Lung (tissue), 12 donors: ENCODE results near the gene CHL1. TPM values are rescaled to one million over a fixed set of nuclear protein-coding genes. Genes with fewer than 3 reads are reported as not detected.

Experiments
- ATAC-seq: fragments of 200-7000 bp; cut with Tn5 transposase; one replicate; pipeline ENCODE4 v1.9.1; 2020; ENCODE audit warnings: moderate number of reproducible peaks; ENCODE audit not compliant: insufficient read depth, low FRiP score
- DNase-seq, 3 donors: peaks; one replicate each; pipeline ENCODE4 v3.0.0-alpha.2; 2013 to 2017
- H3K27ac ChIP-seq, 2 donors: one replicate each; pipeline ENCODE4 v1.5.1; 2013; ENCODE audit warnings: mild to moderate bottlenecking in 2 of 2, moderate library complexity in 2 of 2, control low read depth in 1 of 2, inconsistent platforms in 1 of 2, low read depth in 1 of 2, low read length in 1 of 2
- H3K27me3 ChIP-seq, 3 donors: one replicate each; pipeline ENCODE4 v1.5.1; 2013; ENCODE audit warnings: low read length in 2 of 3; ENCODE audit not compliant: control insufficient read depth in 3 of 3, insufficient read depth in 3 of 3
- H3K36me3 ChIP-seq, 4 donors: one replicate each; pipeline ENCODE4 v1.5.1; 2013; ENCODE audit warnings: low read length in 4 of 4, mild to moderate bottlenecking in 1 of 4, moderate library complexity in 1 of 4; ENCODE audit not compliant: control insufficient read depth in 4 of 4, insufficient read depth in 4 of 4
- H3K4me1 ChIP-seq, 5 donors: one replicate each; pipeline ENCODE4 v1.5.1; 2013; ENCODE audit warnings: low read length in 5 of 5, mild to moderate bottlenecking in 2 of 5, moderate library complexity in 1 of 5; ENCODE audit not compliant: control insufficient read depth in 5 of 5, insufficient read depth in 5 of 5
- H3K4me3 ChIP-seq: one replicate; pipeline ENCODE4 v1.5.1; 2013; ENCODE audit warnings: mild to moderate bottlenecking, control low read depth, moderate library complexity
- H3K9ac ChIP-seq, 2 donors: one replicate each; pipeline ENCODE4 v1.5.1; 2013; ENCODE audit warnings: low read length in 2 of 2, control low read depth in 1 of 2; ENCODE audit not compliant: insufficient read depth in 1 of 2
- H3K9me3 ChIP-seq, 4 donors: one replicate each; pipeline ENCODE4 v1.5.1; 2013; ENCODE audit warnings: low read length in 3 of 4, mild to moderate bottlenecking in 1 of 4, moderate library complexity in 1 of 4; ENCODE audit not compliant: control insufficient read depth in 4 of 4, insufficient read depth in 3 of 4
- WGBS, 2 donors: extraction: QIAGEN DNeasy Blood & Tissue Kit; methylation state at CpG; one replicate each; pipeline ENCODE4 v1.1.7; 2013; 5-methylcytosine and 5-hydroxymethylcytosine counted together
- polyA plus RNA-seq, 2 donors: library from polyadenylated mRNA; stranded (reverse); fragments of 200-250 nt; gene quantifications; one replicate each; pipeline ENCODE4 v1.2.1, GENCODE V29; 2013
- total RNA-seq, 2 donors: library from RNA; depleted of rRNA in 1 of 2; stranded (reverse); fragments of >200 nt in 1 of 2; gene quantifications; one replicate each; pipeline ENCODE4 v1.2.1, GENCODE V29; 2014 to 2021
- TF ChIP-seq, protein P1 (sequence below): IDR thresholded peaks from 2 replicates; pipeline ENCODE4 v1.5.1; 2012; ENCODE audit warnings: mild to moderate bottlenecking; ENCODE audit errors: control extremely low read depth, extremely low read depth
- donor health status: control.
- donor health status: control.
- donor health status: Bipolar disorder and iron deficiency.
- donor health status: healthy.
- donor health status: DM: yes; HTN: yes; CAD: no.

Gene CHL1
- total and polyA plus RNA-seq, 4 donors: 1.1 to 11.5 (median 8.1) TPM

DNA sequence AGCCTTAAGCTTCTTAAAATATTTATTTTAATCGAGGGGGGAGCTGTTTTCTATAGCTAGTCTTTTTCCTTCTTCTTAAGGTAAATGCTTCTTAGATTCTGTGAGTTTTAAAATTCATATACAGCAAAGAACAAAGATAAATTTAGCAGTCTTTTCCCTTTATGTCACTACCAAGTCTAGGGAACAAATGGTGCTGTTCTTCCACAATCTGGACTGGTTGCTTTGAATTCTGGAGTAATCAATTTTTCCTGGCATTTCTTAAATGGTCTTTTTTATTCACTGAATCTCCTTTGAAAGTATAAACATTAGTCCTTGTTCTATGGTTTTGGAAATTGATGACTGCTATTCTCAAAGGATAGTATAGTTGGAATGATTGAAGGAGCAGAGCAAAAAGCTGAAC is 82.8 kb downstream of the CHL1 start:
- H3K27me3 ChIP-seq: no peaks in the 10 kb centered on the region
- H3K36me3 ChIP-seq: no peaks in the 10 kb centered on the region
- no peaks in the 10 kb centered on the region for H3K4me1 ChIP-seq
- H3K27ac ChIP-seq: no peak overlapping the region
- no peak overlapping the region for H3K9ac ChIP-seq
- no peak for ATAC-seq
- TF ChIP-seq, protein P1, sequence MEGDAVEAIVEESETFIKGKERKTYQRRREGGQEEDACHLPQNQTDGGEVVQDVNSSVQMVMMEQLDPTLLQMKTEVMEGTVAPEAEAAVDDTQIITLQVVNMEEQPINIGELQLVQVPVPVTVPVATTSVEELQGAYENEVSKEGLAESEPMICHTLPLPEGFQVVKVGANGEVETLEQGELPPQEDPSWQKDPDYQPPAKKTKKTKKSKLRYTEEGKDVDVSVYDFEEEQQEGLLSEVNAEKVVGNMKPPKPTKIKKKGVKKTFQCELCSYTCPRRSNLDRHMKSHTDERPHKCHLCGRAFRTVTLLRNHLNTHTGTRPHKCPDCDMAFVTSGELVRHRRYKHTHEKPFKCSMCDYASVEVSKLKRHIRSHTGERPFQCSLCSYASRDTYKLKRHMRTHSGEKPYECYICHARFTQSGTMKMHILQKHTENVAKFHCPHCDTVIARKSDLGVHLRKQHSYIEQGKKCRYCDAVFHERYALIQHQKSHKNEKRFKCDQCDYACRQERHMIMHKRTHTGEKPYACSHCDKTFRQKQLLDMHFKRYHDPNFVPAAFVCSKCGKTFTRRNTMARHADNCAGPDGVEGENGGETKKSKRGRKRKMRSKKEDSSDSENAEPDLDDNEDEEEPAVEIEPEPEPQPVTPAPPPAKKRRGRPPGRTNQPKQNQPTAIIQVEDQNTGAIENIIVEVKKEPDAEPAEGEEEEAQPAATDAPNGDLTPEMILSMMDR: no peak
- DNase-seq: no peak
- no peak overlapping the region for H3K4me3 ChIP-seq
- 69 to 74% methylated on average over 1 of the region's 1 CpG for WGBS, 2 donors
- H3K9me3 ChIP-seq: no peaks in the 10 kb centered on the region

DNA sequence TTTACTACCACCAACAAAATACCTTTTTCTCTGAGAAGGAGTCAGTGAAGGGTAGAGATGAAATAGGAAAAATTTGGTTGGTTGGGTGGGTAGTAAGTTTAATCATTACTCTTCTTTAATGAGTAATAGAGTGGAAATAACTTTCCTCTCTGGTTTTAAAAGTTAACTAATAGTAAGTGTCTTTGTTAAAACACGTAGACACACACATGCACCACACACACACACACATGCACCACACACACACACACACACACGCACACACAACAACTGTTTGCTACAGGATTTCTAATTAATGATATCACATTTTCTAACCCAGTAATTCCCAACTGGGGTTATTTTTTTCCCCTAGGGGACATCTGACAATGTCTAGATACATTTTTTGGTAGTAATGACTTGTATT is 84.1 kb downstream of the CHL1 start:
- no peaks in the 10 kb centered on the region for H3K27me3 ChIP-seq
- H3K9me3 ChIP-seq: no peaks in the 10 kb centered on the region
- TF ChIP-seq, protein P1: no peak
- 44 to 60% methylated on average over 2 of the region's 2 CpGs for WGBS, 2 donors
- H3K27ac ChIP-seq: no peak overlapping the region
- no peaks in the 10 kb centered on the region for H3K36me3 ChIP-seq
- no peak overlapping the region for H3K4me3 ChIP-seq
- ATAC-seq (no peak), DNase-seq (no peak)
- H3K4me1 ChIP-seq: no peaks in the 10 kb centered on the region
- H3K9ac ChIP-seq: no peak overlapping the region

DNA sequence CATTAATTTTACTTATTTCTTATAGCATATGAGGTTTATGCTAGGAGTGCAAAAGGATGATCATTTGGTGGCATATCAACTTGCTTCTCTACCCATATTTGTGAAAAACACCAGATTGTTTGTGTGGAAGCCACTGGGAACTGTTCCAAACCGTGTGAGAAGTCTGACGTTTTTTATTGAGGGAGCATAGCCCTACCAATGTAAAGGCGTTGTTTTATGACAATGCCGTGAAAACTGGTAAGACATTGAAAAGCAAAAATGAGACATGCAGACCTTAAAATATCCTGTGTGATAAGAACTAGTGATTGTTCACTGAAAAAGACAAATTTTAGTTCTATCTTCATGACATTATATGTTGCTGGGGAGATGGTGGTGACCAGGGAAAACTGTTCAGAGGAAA is 87.8 kb downstream of the CHL1 start:
- no peak for DNase-seq
- no peak overlapping the region for H3K27ac ChIP-seq
- H3K9ac ChIP-seq: no peak overlapping the region
- no peaks in the 10 kb centered on the region for H3K36me3 ChIP-seq
- H3K4me1 ChIP-seq: no peaks in the 10 kb centered on the region
- ATAC-seq: no peak
- TF ChIP-seq, protein P1: no peak
- 56 to 74% methylated on average over 4 of the region's 4 CpGs for WGBS, 2 donors
- H3K27me3 ChIP-seq: no peaks in the 10 kb centered on the region
- H3K4me3 ChIP-seq: no peak overlapping the region
- H3K9me3 ChIP-seq: no peaks in the 10 kb centered on the region

- Histone ChIP-seq H3K4me1 (peaks cover 0 to 8% (median 0%) of the 10 kb centered on the region in 5 donors), H3K9ac (no peak overlapping the region), H3K9me3 (no peaks in the 10 kb centered on the region), H3K4me3 (no peak overlapping the region), H3K36me3 (no peaks in the 10 kb centered on the region), H3K27ac (no peak overlapping the region), H3K27me3 (no peaks in the 10 kb centered on the region)
- TF ChIP-seq, protein P1: no peak
- DNase-seq (no peak), ATAC-seq (no peak)
- WGBS, 2 donors: 71 to 82% methylated on average over 4 of the region's 4 CpGs
These were observed 91.9 kb downstream of the CHL1 start for GRCh38 chr3:288417-288816.
